HG03045 (cell line): ENCODE measurements around the gene RPP38.

Source experiments
- ATAC-seq: cut with Tn5 transposase; IDR thresholded peaks from one replicate; pipeline ENCODE4 v1.9.1; 2021; ENCODE audit warnings: mild to moderate bottlenecking, moderate library complexity; ENCODE audit not compliant: unreplicated experiment

The RPP38 gene

GRCh38 chr10:15097011-15097812 is at the start of gene RPP38:
RPP38 (plus strand) TSS chr10:15097355; CDS start chr10:15103315, 5,960 bp downstream.
- peak; percentile 87 for ATAC-seq

GRCh38 chr10:15049533-15049932 is 47.6 kb upstream of the RPP38 start:
- ATAC-seq: no peak

- ATAC-seq: no peak
Measured at GRCh38 chr10:15052121-15052520, 45.0 kb upstream of the RPP38 start.

- no peak for ATAC-seq
Measured at GRCh38 chr10:15053061-15053460, 44.1 kb upstream of the RPP38 start.

GRCh38 chr10:15058689-15059088 is 38.5 kb upstream of the RPP38 start:
- no peak for ATAC-seq

- ATAC-seq: no peak
Measured at GRCh38 chr10:15059914-15060313, 37.2 kb upstream of the RPP38 start.

GRCh38 chr10:15060638-15061037 is 36.5 kb upstream of the RPP38 start:
- ATAC-seq: no peak

GRCh38 chr10:15067154-15067553 is 30.0 kb upstream of the RPP38 start:
- no peak for ATAC-seq

- no peak for ATAC-seq
Measured at GRCh38 chr10:15068802-15069201, 28.4 kb upstream of the RPP38 start.

- no peak for ATAC-seq
Measured at GRCh38 chr10:15069230-15069629, 27.9 kb upstream of the RPP38 start.

- no peak for ATAC-seq
Measured at GRCh38 chr10:15072358-15072757, 24.8 kb upstream of the RPP38 start.

GRCh38 chr10:15075421-15075820 is 21.7 kb upstream of the RPP38 start:
- ATAC-seq: no peak

- ATAC-seq: no peak
Measured at GRCh38 chr10:15083674-15084501, 13.3 kb upstream of the RPP38 start.

GRCh38 chr10:15084502-15084922 is 12.6 kb upstream of the RPP38 start:
- ATAC-seq: no peak

GRCh38 chr10:15088428-15089261 is 8.5 kb upstream of the RPP38 start, which contains the start of gene ACBD7:
ACBD7 (minus strand) TSS chr10:15088776; CDS start chr10:15088728, 48 bp downstream.
- ATAC-seq: peak; percentile 100

- ATAC-seq: no peak
Measured at GRCh38 chr10:15091418-15091817, 5.7 kb upstream of the RPP38 start.

GRCh38 chr10:15092855-15093408 is 4.2 kb upstream of the RPP38 start:
- no peak for ATAC-seq

GRCh38 chr10:15096661-15097010 is 519 bp upstream of the RPP38 start:
- peak; percentile 13 for ATAC-seq

- no peak for ATAC-seq
Measured at GRCh38 chr10:15099886-15100285, 2.7 kb downstream of the RPP38 start.

- no peak for ATAC-seq
Measured at GRCh38 chr10:15103513-15103912, 6.4 kb downstream of the RPP38 start.
